Caco-2 (cell line): Measurements from ENCODE around the gene ZKSCAN8. TPM values are rescaled to one million over a fixed set of nuclear protein-coding genes. Genes with fewer than 3 reads are reported as not detected.

Experiments
- BruUV-seq: library from RNA; stranded (reverse); fragments of 400-500 nt; replicated peaks from 2 replicates; lab custom pipeline; 2021; lab: Mats Ljungman, UMichigan
- CTCF ChIA-PET: fragments of 300-600 bp; sonication (Branson Sonifier 250); formaldehyde crosslinking; loops from one replicate; lab custom pipeline; 2022; ENCODE audit warnings: antibody characterized with exemption; lab: Charles Lee
- POLR2A ChIA-PET: fragments of 300-600 bp; sonication (Branson Sonifier 250); formaldehyde crosslinking; loops from one replicate; lab custom pipeline; 2022; ENCODE audit warnings: antibody characterized with exemption; lab: Charles Lee
- DNase-seq, 2 experiments: peaks; one replicate each; pipeline versions ENCODE4 v3.0.0 to v3.0.0-alpha.2; 2020 to 2022
- H3K27me3 ChIP-seq: replicated peaks from 2 replicates; pipeline ENCODE4 v1.6.0; 2011; ENCODE audit warnings: low read length; ENCODE audit not compliant: control insufficient read depth, insufficient read depth
- H3K36me3 ChIP-seq: 2 replicates; pipeline ENCODE4 v1.5.1; 2011; ENCODE audit warnings: low read length; ENCODE audit not compliant: control insufficient read depth, insufficient read depth
- H3K4me1 ChIP-seq: fragments of 250-450 bp; sonication (Bioruptor Pico); 2 replicates; pipeline ENCODE4 v1.5.1; 2020; ENCODE audit warnings: mild to moderate bottlenecking
- H3K4me3 ChIP-seq: 2 replicates; pipeline ENCODE4 v1.5.1; 2011; ENCODE audit warnings: low read depth, mild to moderate bottlenecking, control low read depth, low read length
- H3K9me3 ChIP-seq: fragments of 250-450 bp; sonication (Bioruptor Pico); 2 replicates; pipeline ENCODE4 v1.5.1; 2020; ENCODE audit warnings: mild to moderate bottlenecking, moderate library complexity
- H3K27ac Mint-ChIP-seq: one replicate; pipeline ENCODE4 v1.8.0; 2022; ENCODE audit warnings: mixed read lengths; ENCODE audit not compliant: unreplicated experiment
- H3K27me3 Mint-ChIP-seq: one replicate; pipeline ENCODE4 v1.8.0; 2022; ENCODE audit warnings: mixed read lengths; ENCODE audit not compliant: insufficient read depth, unreplicated experiment
- H3K36me3 Mint-ChIP-seq: one replicate; pipeline ENCODE4 v1.8.0; 2022; ENCODE audit warnings: mild to moderate bottlenecking, mixed read lengths; ENCODE audit not compliant: insufficient read depth, unreplicated experiment
- H3K4me1 Mint-ChIP-seq: one replicate; pipeline ENCODE4 v1.8.0; 2022; ENCODE audit warnings: low read depth, mixed read lengths; ENCODE audit not compliant: unreplicated experiment
- H3K4me3 Mint-ChIP-seq: one replicate; pipeline ENCODE4 v1.8.0; 2022; ENCODE audit warnings: mild to moderate bottlenecking, moderate library complexity, mixed read lengths; ENCODE audit not compliant: unreplicated experiment
- H3K9me3 Mint-ChIP-seq: one replicate; pipeline ENCODE4 v1.8.0; 2022; ENCODE audit warnings: mixed read lengths; ENCODE audit not compliant: unreplicated experiment
- intact Hi-C: fragments of 100-400 bp; cut with micrococcal nuclease; formaldehyde crosslinking; loops from one replicate; pipeline ENCODE4 v1.10.0; 2022; ENCODE audit not compliant: unreplicated experiment
- total RNA-seq: library from RNA; stranded (reverse); gene quantifications from 2 replicates; pipeline ENCODE4 v1.2.3, GENCODE V29; 2022
- TF ChIP-seq, protein P1 (sequence below), 2 experiments: fragments of 200-600 bp in 1 of 2; IDR thresholded peaks; 1 replicate in 1 of 2; 2 replicates in 1 of 2; pipeline versions ENCODE4 v1.5.1 to v1.8.0; 2011 to 2022; ENCODE audit warnings: antibody characterized with exemption in 1 of 2, control low read depth in 1 of 2, inconsistent platforms in 1 of 2, low read depth in 1 of 2, low read length in 1 of 2, mild to moderate bottlenecking in 1 of 2, moderate library complexity in 1 of 2; ENCODE audit not compliant: insufficient read depth in 1 of 2, severe bottlenecking in 1 of 2, unreplicated experiment in 1 of 2

Gene ZKSCAN8
- total RNA-seq, 1 experiment from 2014 or later: 17.0 TPM

DNA sequence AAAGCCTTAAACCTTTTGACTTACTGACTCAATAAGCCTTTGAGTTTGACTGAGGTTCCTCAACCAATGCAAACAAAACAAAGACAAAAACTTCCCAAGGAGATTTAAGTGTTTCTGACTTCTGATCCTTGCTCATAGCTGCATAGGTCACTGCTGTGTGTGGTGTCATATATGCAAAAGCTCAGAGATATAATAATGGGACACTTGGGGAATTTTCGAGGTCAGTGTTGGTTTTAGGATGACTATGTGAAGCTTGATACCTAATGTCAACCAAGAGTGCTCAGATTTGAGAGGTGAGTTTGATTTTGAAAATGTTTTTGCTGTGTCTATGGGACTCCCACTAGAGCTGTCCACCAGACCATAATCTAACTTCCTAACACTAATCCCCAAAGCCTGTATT is 26.2 kb downstream of the ZKSCAN8 start:
- H3K27ac Mint-ChIP-seq: no peak overlapping the region
- H3K36me3 Mint-ChIP-seq: no peaks in the 10 kb centered on the region
- H3K4me1 ChIP-seq: no peaks in the 10 kb centered on the region
- no peak for DNase-seq
- TF ChIP-seq, protein P1, sequence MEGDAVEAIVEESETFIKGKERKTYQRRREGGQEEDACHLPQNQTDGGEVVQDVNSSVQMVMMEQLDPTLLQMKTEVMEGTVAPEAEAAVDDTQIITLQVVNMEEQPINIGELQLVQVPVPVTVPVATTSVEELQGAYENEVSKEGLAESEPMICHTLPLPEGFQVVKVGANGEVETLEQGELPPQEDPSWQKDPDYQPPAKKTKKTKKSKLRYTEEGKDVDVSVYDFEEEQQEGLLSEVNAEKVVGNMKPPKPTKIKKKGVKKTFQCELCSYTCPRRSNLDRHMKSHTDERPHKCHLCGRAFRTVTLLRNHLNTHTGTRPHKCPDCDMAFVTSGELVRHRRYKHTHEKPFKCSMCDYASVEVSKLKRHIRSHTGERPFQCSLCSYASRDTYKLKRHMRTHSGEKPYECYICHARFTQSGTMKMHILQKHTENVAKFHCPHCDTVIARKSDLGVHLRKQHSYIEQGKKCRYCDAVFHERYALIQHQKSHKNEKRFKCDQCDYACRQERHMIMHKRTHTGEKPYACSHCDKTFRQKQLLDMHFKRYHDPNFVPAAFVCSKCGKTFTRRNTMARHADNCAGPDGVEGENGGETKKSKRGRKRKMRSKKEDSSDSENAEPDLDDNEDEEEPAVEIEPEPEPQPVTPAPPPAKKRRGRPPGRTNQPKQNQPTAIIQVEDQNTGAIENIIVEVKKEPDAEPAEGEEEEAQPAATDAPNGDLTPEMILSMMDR (IDR thresholded peaks at IDR 0.05; ENCODE audit: insufficient read depth in 1 of 2, low read depth in 1 of 2, low read length in 1 of 2, severe bottlenecking in 1 of 2, unreplicated experiment in 1 of 2): no peak
- no peaks in the 10 kb centered on the region for H3K9me3 ChIP-seq
- no peaks in the 10 kb centered on the region for H3K27me3 Mint-ChIP-seq
- no peak overlapping the region for H3K4me3 Mint-ChIP-seq
- peaks cover 10% of the 10 kb centered on the region for H3K9me3 Mint-ChIP-seq
- ChIA-PET POLR2A (no interaction called here), CTCF (no interaction called here)
- no peaks in the 10 kb centered on the region for H3K27me3 ChIP-seq
- BruUV-seq: no TSS peak
- H3K4me3 ChIP-seq: no peak overlapping the region
- intact Hi-C loops: no loop called here
- H3K4me1 Mint-ChIP-seq: no peaks in the 10 kb centered on the region
- H3K36me3 ChIP-seq: no peaks in the 10 kb centered on the region

DNA sequence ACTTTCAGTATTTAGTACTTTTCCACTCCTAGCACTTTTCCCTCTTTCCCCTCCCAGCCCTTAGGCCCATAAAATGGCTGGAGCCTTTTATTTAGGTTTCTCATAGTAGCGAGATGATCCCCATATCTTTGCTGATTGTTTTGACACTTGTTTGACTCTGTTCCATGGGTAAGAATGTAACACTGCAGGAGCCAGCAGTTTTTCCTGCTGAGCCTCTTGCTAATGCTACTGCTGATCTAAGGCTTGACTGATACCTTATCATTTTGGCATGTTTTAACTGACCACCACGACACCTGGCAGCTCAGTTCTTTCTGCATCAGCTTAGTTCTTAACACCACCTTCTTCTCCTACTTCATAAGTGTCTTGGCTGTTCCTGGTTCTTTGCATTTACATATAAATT is 29.6 kb downstream of the ZKSCAN8 start:
- Histone ChIP-seq H3K4me3 (no peak overlapping the region), H3K9me3 (no peaks in the 10 kb centered on the region), H3K27me3 (no peaks in the 10 kb centered on the region), H3K36me3 (no peaks in the 10 kb centered on the region), H3K4me1 (no peaks in the 10 kb centered on the region)
- Mint-ChIP-seq H3K27ac (no peak overlapping the region), H3K36me3 (no peaks in the 10 kb centered on the region), H3K4me3 (no peak overlapping the region), H3K4me1 (no peaks in the 10 kb centered on the region), H3K9me3 (peaks cover 12% of the 10 kb centered on the region), H3K27me3 (no peaks in the 10 kb centered on the region)
- BruUV-seq: no TSS peak
- TF ChIP-seq, protein P1 (IDR thresholded peaks at IDR 0.05; ENCODE audit: insufficient read depth in 1 of 2, low read depth in 1 of 2, low read length in 1 of 2, severe bottlenecking in 1 of 2, unreplicated experiment in 1 of 2): no peak
- DNase-seq: no peak
- ChIA-PET POLR2A (no interaction called here), CTCF (no interaction called here)
- intact Hi-C loops: no loop called here

DNA sequence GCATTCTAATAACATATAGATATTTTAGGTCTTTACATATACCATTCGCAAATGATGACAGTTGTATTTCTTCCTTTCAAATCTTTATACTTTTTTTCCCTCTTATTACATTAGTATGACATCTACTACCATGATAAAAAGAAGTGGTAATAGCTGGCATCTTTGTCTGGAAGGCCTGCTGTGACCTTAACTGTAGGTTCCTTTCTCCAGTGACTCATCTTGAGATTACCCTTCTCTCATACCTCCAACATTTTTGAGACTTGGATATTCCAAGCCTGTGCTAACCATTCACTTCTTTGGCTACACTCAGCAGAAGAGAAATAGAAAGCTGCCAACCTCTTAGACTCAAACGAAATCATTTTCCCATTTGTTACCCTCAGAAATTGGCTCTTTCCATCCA is 30.3 kb downstream of the ZKSCAN8 start:
- no TSS peak for BruUV-seq
- POLR2A ChIA-PET: no interaction called here
- no peak overlapping the region for H3K4me3 Mint-ChIP-seq

More for the DNA sequence above, 30.3 kb downstream of the ZKSCAN8 start:
- intact Hi-C loops: no loop called here
- no peak for DNase-seq
- H3K27me3 Mint-ChIP-seq: no peaks in the 10 kb centered on the region
- CTCF ChIA-PET: no interaction called here
- H3K9me3 ChIP-seq: no peaks in the 10 kb centered on the region
- peaks cover 20% of the 10 kb centered on the region for H3K9me3 Mint-ChIP-seq
- no peaks in the 10 kb centered on the region for H3K36me3 Mint-ChIP-seq
- H3K36me3 ChIP-seq: no peaks in the 10 kb centered on the region
- TF ChIP-seq, protein P1 (IDR thresholded peaks at IDR 0.05; ENCODE audit: insufficient read depth in 1 of 2, low read depth in 1 of 2, low read length in 1 of 2, severe bottlenecking in 1 of 2, unreplicated experiment in 1 of 2): no peak
- no peaks in the 10 kb centered on the region for H3K4me1 ChIP-seq
- H3K4me3 ChIP-seq: no peak overlapping the region
- no peaks in the 10 kb centered on the region for H3K27me3 ChIP-seq
- no peaks in the 10 kb centered on the region for H3K4me1 Mint-ChIP-seq
- no peak overlapping the region for H3K27ac Mint-ChIP-seq
